Middle frontal gyrus (tissue), 1 donor: ENCODE measurements around the gene SNRNP40.

Experiments
- DNase-seq: peaks from one replicate; pipeline ENCODE4 v3.0.0-alpha.2; 2015; ENCODE audit warnings: low spot score; ENCODE audit errors: extremely low spot score

The SNRNP40 gene

GRCh38 chr1:31232689-31233088 is 63.9 kb downstream of the SNRNP40 start:
- DNase-seq: no peak

DNA sequence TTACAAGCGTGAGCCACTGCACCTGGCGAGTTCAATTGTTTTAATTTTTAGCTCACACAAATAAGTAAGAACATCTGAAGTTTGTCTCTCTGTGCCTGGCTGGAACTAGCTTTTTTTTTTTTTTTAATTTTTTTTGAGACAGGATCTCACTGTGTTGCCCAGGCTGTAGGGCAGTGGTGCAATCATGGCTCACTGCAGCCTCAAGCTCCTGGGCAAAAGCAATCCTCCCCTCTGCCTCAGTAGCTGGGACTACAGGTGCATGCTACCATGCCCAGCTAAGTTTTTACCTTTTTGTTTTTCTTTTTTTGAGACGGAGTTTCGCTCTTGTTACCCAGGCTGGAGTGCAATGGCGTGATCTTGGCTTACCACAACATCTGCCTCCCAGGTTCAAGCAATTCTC is 64.8 kb downstream of the SNRNP40 start:
- no peak for DNase-seq

GRCh38 chr1:31230378-31230777 is 66.2 kb downstream of the SNRNP40 start:
- DNase-seq: no peak

GRCh38 chr1:31228986-31229385 is 67.6 kb downstream of the SNRNP40 start:
- DNase-seq: no peak

DNA sequence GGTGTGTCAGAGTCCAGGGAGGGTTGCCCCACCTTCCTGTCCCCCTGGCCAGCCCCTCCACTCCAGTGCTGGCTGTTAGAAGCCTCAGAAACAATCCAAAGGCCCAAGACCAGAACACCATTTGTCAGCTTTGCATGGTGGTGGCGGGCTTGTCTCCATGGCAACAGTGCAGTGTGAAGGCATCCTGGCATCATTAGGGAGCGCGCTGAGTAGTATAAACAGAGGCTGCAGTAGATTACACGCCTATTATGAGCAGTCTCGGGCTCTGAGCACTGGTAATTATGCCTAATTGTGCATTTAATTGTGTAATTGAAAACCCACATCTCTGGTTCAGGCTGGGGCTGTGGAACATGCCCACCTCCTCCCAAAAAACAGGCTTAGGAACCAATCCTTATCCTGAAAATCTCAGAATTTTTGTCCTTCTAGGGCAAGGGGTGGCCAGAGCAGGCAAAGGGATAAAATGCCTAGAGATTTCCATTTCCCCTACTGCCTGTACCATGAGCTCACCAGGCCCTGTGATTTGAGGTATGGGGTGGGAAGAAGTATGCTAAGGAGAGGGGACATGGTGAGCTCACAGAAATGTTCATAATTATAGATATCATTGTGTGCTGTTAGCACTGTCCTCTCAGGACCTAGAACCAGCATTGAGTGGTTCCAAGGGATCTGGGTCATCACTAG is 68.6 kb downstream of the SNRNP40 start:
- DNase-seq: peak; percentile 63

- DNase-seq: no peak
Measured at GRCh38 chr1:31224068-31224467, 72.5 kb downstream of the SNRNP40 start.

DNA sequence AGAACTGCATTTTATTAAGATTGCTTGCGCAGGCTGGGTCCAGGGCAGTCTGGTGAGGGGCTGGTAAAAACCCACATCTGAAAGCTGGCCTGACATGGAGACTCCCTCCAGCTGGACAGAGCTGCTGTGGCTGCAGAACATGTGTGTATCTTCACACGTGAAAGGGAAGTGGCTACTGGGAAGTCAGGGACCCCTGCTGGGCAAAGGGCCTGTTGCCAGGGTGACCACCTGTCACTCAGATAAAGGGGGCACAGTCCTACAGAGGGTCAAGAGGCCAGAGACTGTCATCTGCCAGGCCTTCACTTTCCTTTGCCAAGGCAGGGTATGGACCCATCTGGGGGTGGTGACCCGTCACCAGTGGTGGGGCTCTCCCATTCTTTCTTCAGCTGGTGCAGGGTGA is 74.4 kb downstream of the SNRNP40 start:
- DNase-seq: no peak

DNA sequence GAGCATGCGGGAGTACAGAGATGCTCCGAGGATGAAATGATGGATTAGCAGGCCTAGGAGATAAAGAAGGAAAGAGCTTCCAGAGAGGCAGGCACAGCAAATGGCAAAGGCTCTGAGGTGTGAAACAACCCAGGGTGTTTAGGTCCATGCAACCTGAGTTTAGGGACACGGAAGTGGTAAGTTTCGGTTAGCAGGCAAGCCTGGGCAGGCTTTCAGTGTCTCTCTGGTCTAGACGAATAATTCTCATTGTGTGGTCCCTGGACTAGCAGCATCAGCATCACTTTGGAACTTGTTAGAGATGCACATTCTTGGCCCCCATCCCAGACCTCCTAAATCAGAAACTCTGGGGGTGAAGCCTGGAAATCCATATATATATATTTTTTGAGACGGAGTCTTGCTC is 75.5 kb downstream of the SNRNP40 start:
- no peak for DNase-seq

DNA sequence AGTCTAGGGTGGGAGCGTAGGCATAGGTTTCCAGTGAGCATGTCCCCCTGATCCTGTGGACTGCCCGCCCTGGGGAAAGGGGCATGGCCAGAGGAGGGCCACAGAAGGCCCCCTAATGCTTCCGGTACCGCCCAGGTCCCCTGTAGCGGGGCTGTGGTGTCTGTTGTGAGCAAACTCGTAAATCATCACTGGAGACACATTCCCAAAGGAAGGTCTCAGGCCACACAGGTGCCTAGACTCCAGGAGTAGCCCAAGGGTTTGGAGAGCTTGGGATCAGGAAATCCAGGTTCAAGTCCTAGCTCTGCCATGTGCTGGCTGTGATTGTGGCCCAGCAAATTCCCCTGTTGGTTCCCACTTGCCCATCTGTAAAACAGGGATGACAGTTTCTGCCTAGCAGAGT is 77.1 kb downstream of the SNRNP40 start:
- no peak for DNase-seq

DNA sequence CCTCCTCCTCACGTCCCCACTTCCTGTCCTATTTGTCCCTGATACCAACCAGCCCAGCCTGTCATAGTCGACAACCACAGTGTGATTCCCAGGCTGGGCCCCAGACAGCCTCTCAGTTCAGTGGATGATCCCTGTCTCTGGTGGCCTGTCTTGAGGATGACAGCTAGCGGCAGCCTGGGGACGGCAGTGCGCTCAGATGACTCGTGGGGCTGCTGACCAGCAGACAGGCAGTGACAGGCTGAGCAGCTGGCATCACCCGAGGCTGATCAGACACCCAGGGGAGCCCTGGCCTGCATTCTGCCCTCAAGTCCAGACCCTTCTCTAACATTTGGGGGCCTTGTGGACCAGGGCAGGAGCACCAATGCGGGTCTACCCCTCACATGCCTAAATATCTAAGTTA is 77.9 kb downstream of the SNRNP40 start:
- peak; percentile 39 for DNase-seq

- no peak for DNase-seq
Measured at GRCh38 chr1:31216016-31216415, 80.6 kb downstream of the SNRNP40 start.

- DNase-seq: no peak
Measured at GRCh38 chr1:31215065-31215570, 81.5 kb downstream of the SNRNP40 start.

DNA sequence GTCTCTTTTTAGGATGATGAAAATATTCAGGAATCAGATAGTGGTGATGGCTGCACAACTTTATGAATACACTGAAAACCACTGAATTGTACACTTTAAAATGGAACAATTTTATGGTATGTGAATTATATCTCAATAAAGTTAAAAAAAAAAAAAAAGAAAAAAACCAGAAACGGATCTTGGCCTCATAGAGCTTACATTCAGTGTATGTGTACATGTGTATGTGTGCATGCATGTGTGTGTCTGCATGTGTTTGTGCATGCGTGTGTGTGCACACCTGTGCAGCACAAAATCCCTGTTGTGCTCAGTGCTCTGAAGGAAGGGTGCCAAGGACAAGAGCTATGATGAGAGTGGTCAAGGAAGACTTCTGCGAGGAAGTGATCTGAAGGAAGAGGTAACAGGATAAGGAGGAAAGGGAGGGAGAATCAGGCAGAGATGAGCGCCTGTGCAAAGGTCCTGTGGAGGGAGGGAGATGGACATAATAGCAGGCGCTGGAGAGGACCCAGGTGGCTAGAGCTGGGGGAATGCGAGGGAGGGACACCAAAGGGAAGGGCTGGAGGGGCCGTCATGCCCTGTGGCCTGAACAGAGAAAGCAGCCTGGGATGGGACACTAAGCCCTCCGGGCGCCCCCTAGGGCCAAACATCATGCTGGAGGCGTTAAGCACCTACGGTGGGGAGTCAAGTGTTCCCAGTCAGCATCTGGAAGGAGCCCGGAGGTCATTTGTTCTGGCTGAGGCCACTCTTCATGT is 82.1 kb downstream of the SNRNP40 start:
- DNase-seq: no peak
